SK-N-MC (cell line): ENCODE results near the gene NGRN.

Source experiments
- DNase-seq: peaks from one replicate; pipeline ENCODE4 v3.0.0-alpha.2; 2011; ENCODE audit warnings: low read depth, low spot score
- H3K27ac ChIP-seq: fragments of 200-600 bp; sonication (generic); 2 replicates; pipeline ENCODE4 v1.5.1; 2016; ENCODE audit warnings: mixed run types
- H3K36me3 ChIP-seq: fragments of 200-600 bp; sonication (generic); 2 replicates; pipeline ENCODE4 v1.6.1; 2017; ENCODE audit warnings: antibody characterized with exemption, low read length, mixed read lengths; ENCODE audit not compliant: insufficient read depth
- H3K4me3 ChIP-seq: fragments of 200-600 bp; sonication (generic); 2 replicates; pipeline ENCODE4 v1.5.1; 2016
- H3K9ac ChIP-seq: fragments of 200-600 bp; sonication (generic); 2 replicates; pipeline ENCODE4 v1.8.0; 2017; ENCODE audit warnings: mixed run types, mixed read lengths; ENCODE audit not compliant: insufficient read length
- H3K9me3 ChIP-seq: fragments of 200-600 bp; sonication (generic); 2 replicates; pipeline ENCODE4 v1.6.1; 2017; ENCODE audit warnings: low read depth, mild to moderate bottlenecking, antibody characterized with exemption, low read length, moderate library complexity, mixed read lengths
- EZH2 ChIP-seq: fragments of 200-600 bp; sonication (generic); IDR thresholded peaks from one replicate; pipeline ENCODE4 v1.6.1; 2017; ENCODE audit warnings: antibody characterized with exemption
- FOXP2 ChIP-seq: optimal IDR thresholded peaks from 2 replicates; pipeline ENCODE3; 2011; ENCODE audit warnings: mild to moderate bottlenecking, moderate library complexity; ENCODE audit not compliant: insufficient read depth; ENCODE audit errors: extremely low read length, control extremely low read depth
- POLR2AphosphoS5 ChIP-seq: IDR thresholded peaks from 2 replicates; pipeline ENCODE4 v1.6.1; 2012; ENCODE audit warnings: mild to moderate bottlenecking, low read depth, low read length, borderline replicate concordance

The NGRN gene

GRCh38 chr15:90315278-90315982 lies 50.0 kb downstream of the NGRN start:
- peak overlapping the region; percentile 74 for H3K27ac ChIP-seq
- H3K9ac ChIP-seq, result no peak overlapping the region

GRCh38 chr15:90316139-90316538 lies 50.7 kb downstream of the NGRN start:
- Histone ChIP-seq H3K9ac (no peak overlapping the region), H3K9me3 (no peaks in the 10 kb centered on the region), H3K27ac (peak overlapping the region; percentile 74), H3K4me3 (no peak overlapping the region), H3K36me3 (no peaks in the 10 kb centered on the region)
- no peak for TF ChIP-seq FOXP2
- TF ChIP-seq POLR2AphosphoS5, result no peak
- TF ChIP-seq EZH2, result no peak
- DNase-seq, result no peak

More at GRCh38 chr15:90315278-90315982, 50.0 kb downstream of the NGRN start:
- no peaks in the 10 kb centered on the region for H3K36me3 ChIP-seq
- no peaks in the 10 kb centered on the region for H3K9me3 ChIP-seq
- TF ChIP-seq FOXP2 (no peak), EZH2 (no peak), POLR2AphosphoS5 (no peak)
- DNase-seq, result no peak
- no peak overlapping the region for H3K4me3 ChIP-seq

DNA sequence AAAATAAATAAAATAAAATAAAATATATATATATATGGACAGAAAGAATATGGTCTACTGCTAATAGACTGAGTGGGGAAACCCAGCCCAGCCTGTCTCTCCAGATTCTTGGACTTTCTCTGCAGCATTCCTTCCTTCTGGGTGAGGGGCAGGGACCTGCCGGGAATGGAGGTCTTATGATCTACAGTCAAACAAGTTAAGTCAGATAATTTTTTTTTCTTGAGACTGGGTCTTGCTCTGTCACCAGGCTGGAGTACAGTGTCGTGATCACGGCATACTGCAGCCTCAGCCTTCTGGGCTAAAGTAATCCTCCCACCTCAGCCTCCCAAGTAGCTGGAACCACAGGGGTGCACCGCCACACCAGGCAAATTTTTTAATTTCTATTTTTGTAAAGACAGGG lies 53.1 kb downstream of the NGRN start:
- Histone ChIP-seq H3K9ac (no peak overlapping the region), H3K4me3 (no peak overlapping the region), H3K9me3 (no peaks in the 10 kb centered on the region), H3K36me3 (no peaks in the 10 kb centered on the region), H3K27ac (no peak overlapping the region)
- DNase-seq, result no peak
- no peak for TF ChIP-seq EZH2
- no peak for TF ChIP-seq POLR2AphosphoS5
- TF ChIP-seq FOXP2, result no peak

DNA sequence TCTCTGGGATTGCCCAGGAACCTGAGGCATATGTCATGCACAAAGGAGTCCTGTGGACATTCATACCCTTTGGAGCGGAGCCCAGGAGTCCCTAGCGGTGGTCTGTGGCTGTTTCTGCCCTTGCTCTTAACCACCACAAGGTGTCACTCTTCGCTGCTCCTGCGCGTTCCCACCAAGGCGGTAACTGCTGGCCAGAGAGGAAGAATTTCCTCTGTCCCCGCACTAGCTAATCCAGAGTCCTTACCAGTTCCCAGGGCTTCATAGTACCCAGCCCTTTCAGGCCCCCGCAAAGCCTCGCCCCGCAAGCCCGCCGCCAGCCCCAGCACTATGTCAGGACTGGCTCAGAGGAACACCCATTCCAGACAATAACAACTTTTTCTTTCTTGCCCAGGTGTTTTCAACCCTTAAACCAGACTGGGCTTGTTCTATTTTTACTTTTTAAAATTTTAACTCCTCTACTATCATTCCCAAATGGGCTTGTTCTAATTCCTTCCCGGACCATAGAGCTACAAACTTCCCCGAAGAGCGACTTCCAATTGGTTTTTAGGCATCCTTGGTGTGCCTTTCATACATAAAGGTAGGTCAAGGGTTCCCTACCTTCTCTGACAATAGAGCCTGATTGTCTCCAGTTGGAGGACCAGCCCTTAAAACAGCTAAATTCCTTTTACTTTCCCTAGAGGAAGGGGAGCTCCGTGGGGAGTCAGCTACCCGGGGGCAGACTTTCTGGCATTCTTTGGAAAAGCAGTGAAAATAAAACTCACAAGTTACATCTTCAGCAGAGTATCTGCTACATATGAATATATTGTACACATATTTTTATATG lies 54.8 kb downstream of the NGRN start:
- Histone ChIP-seq H3K4me3 (peak overlapping the region; percentile 20; the same call in 1 of the 2 replicates), H3K9me3 (no peaks in the 10 kb centered on the region), H3K36me3 (no peaks in the 10 kb centered on the region), H3K9ac (no peak overlapping the region), H3K27ac (no peak overlapping the region; the same call in 1 of the 2 replicates)
- no peak for DNase-seq
- TF ChIP-seq FOXP2 (no peak), EZH2 (no peak), POLR2AphosphoS5 (no peak)

DNA sequence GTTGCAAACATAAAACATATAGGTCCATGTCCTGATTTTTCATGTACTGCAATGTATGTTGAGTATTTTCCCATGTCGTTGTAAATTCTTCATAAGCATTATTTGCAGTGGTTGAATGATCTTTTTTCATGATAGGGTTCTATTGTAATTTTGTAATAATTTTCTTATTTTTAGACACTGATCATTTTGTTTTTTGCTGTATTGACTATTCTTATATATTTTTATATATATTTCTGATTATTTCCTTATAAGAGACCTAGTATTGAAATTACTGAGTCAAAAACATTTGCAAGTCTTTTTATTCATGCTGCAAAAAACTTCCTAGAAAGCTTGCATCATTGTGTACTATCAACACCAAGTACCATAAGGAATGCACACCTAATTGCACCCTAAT lies 55.4 kb downstream of the NGRN start:
- H3K36me3 ChIP-seq, result no peaks in the 10 kb centered on the region
- no peaks in the 10 kb centered on the region for H3K9me3 ChIP-seq
- H3K4me3 ChIP-seq, result no peak overlapping the region
- no peak for DNase-seq
- TF ChIP-seq POLR2AphosphoS5, result no peak
- H3K9ac ChIP-seq, result no peak overlapping the region
- H3K27ac ChIP-seq, result no peak overlapping the region
